Measurements from ENCODE around the gene AKR7A3.
"Not testable (repeated sequence)": the region's sequence is repeated elsewhere in the genome, so short reads cannot be mapped to it uniquely, and the experiment has no call there.

AKR7A3 gene

DNA sequence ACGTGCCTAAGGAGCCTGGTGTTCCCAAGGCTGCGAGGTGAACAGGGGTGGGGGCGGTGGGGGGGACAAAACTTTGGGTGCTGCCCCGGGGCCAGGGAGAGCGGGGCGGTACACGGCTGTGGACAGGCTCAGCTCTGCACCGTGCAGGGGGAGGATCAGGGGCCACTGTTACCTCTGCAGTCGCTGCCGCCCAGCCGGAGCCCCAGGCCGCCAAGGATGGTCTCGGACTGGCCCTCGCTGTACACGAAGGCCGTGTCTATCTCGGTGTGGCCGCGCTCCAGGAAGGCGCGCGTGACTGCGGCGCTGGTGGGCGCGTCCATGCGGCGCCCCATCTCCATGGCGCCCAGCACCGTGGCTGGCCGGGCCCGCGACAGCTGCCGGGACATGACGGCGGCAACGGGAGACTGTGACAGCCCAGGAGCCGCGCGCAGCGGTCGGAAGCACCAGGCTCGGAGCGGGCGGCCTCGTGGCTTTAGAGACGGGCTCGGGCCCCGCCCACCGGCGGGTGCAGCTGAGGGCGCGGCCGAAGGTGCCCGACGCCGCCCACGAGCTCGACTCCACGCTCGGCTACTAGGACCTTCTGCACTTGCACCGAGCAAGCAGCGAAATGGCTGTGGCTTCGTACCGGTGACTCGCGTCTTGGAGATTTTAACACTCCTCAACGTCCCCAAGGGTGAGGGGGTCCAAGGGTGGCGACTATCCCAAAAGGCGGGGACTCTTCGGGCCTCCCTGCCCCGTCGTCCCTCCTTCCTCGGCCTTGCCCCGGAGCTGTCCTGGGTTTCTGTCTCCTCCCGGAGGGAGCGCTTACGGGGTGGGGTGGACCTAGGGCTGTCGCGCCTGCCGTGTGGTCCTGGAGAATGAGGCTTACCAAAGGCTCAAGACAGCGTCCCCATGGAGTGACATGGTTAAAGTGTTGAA lies at the start of gene AKR7A3:
TSS of gene AKR7A3 (minus strand) at position 447 of the 918 bp plus-strand sequence. CDS start at position 386, 61 bp downstream.
- DNase-seq (ENCODE audit: low read depth) = not testable (repeated sequence)

DNA sequence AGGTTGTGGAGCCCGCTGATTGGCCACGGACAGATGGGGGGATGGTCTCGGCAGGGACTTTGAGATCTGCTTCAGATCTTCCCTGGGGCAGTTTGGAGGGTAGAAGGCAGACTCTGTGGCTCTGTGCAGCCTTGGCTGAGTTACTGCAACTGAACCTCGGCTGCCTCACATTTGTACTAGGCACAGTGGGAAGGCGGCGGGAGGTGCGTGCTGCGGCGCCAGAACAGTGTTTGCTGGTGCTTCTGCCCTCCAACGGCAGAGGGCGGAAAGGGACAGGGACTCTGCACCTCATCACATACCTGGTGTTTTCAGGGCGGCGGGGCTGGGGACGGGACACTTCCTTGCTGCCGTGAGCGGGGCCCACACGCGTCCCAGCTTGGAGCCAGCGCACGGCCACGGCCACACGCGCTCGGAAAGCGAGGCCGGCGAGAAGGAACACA lies 49.8 kb upstream of the AKR7A3 start:
- DNase-seq (ENCODE audit: low read depth) = no peak

GRCh38 chr1:19337289-19337688 lies 48.7 kb upstream of the AKR7A3 start:
- no peak for DNase-seq (ENCODE audit: low read depth)

- DNase-seq (ENCODE audit: low read depth) = no peak
Measured at GRCh38 chr1:19336543-19336942, 48.0 kb upstream of the AKR7A3 start.

- no peak for DNase-seq (ENCODE audit: low read depth)
Measured at GRCh38 chr1:19333587-19334354, 45.2 kb upstream of the AKR7A3 start.

DNA sequence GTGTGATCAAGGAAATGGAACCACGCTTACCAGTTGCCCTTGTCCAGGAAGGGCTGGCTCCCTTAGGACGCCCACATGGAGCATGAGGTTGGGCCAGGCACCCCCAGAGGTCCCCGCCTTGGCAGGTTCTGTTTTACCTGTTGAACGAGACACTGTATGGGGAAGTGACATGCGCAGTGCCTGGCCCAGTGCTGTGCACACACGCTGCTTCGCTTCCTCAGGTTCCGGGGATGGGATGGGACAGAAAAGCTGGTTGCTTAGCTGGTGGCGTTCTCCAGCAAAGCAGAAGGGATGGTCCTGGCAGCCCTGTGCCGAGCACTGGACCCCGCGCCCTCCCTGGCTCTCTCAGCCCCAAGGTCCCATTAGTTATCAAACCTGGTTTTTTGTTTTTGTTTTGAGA lies 44.3 kb upstream of the AKR7A3 start:
- DNase-seq (ENCODE audit: low read depth) = no peak

DNA sequence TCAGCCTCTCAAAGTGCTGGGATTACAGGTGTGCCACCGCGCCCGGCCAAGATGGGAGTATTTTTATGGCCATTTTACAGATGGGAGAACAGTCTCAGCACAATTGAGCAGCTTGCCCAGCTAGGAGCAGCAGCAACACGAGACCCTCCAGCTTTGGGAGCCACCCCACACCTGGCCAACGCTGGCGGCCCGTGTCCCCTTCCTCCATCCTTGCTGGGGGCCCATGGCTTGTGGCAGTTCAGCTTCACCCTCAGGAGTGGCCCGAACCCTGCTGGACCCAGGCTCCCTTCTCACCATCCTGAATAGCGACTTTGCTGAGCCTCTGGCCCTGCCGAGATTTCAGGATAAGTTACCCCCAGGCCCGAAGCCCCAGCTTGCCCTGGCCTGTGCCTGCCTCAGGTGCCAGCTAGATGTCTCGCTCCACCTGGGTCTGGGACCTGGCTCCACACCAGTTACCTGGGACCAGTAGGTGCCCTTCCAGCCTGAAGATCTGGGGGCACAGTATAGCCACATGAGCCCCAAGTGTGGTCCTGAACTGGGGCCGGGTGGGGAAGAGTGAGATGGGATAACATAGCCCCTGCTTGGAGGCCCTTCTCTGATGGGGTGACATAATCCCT lies 42.8 kb upstream of the AKR7A3 start:
- DNase-seq (ENCODE audit: low read depth) = no peak

DNA sequence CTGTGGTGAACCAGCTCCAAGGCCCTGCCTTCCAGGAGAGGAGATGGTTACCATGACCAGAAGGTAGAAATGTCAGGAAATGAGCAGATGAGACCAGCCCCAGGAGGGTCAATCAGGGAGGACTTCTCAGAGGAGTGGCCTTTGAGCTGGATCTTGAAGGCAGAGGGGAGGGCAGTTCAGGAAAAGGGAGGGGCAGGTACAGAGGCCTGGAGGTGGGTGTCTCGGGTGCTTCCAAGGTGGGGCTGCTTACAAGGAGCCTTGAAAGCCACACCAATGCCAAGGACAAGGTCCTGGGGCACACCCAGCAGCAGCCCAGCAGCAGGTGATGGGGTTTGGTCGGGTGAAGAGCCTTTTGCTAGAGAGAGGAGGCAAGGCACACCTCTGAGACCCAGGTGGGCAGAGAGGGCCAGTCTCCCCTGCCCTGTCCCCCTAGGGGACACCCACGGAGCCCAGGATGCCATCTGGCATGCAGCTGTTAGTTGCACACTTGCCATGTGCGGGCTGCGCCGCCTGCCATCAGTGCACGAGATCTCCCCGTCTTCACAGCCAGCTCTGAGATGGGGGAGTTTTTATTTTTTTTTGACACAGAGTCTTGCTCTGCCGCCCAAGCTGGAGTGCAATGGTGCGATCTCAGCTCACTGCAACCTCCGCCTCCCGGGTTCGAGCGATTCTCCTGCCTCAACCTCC lies 42.0 kb upstream of the AKR7A3 start:
- no peak for DNase-seq (ENCODE audit: low read depth)

- no peak for DNase-seq (ENCODE audit: low read depth)
Measured at GRCh38 chr1:19329611-19330010, 41.0 kb upstream of the AKR7A3 start.

DNA sequence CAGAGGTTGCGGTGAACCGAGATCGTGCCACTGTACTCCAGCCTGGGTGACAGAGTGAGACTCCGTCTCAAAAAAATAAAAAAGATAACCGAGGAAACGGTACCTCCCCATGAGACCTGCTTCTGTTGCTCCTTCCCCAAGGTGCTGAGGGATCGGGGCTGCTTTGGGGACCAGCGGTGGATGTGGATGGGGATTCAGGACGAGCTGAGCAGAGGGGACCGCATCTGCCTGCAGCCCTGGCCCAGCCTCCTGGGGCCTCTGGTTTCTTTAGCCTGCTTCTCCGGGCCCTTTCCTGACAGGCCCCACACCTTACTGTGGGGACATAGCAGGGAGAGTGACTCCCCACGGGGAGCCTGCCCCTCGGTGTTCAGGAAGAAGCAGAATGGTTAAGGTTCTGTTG lies 40.6 kb upstream of the AKR7A3 start:
- no peak for DNase-seq (ENCODE audit: low read depth)

GRCh38 chr1:19328486-19328885 lies 39.9 kb upstream of the AKR7A3 start:
- no peak for DNase-seq (ENCODE audit: low read depth)

GRCh38 chr1:19327736-19328135 lies 39.2 kb upstream of the AKR7A3 start:
- DNase-seq (ENCODE audit: low read depth) = no peak

DNA sequence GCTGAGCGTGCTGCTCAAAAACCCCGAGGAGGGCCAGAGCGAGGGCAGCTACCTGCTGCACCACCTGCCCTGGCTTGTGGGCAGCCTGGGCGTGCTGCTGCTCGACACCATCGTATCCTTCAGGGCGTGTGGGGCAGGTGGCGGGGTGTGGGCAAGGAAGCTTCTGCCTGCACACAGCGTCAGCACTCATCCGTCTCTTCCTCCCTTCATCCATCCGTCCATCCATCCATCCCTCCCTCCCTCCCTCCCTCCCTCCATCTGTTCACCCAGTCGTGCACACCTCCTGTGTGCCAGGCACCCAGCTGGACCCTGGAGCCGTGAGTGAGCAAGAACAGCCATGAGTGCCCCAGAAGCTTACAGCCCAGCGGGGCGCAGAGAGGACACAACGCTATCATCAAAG lies 38.7 kb upstream of the AKR7A3 start:
- no peak for DNase-seq (ENCODE audit: low read depth)

GRCh38 chr1:19326748-19327065 lies 38.1 kb upstream of the AKR7A3 start:
- DNase-seq (ENCODE audit: low read depth) = no peak

DNA sequence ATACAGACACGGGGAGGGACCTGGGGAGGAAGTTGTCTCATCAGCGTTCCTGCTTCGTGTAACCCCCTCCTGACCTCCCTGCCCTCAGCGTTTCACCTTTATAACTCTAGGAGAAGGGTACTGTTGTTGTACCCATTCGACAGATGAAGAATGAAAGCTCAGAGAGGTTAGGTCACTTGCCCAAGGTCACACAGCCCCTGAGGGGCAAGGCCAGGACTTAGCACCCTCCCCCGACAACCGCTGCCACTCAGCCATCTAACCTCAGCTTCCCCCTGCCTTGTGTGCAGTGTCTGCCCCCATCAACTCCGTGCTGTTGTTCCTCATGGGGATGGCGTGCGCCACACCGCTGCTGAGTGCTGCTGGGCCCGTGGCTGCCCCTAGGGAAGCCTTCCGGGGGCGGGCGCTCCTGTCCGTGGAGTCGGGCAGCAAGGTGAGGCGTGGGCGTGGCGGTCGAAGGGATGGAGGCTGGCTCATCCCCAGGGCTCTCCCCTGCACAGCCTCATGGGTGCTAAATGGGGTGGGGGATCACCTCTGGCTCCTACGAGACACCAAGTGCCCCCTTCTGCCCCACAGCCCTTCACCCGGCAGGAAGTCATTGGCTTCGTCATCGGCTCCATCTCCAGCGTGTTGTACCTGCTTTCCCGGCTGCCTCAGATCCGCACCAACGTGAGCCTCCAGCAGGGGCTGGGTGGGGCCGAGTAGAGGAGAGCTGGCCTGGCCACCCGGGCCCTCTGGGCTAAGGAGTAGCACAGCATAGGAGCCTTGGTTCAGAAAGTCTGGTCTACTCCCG lies 37.6 kb upstream of the AKR7A3 start:
- DNase-seq (ENCODE audit: low read depth) = no peak

- DNase-seq (ENCODE audit: low read depth) = no peak
Measured at GRCh38 chr1:19325368-19325957, 36.9 kb upstream of the AKR7A3 start.

DNA sequence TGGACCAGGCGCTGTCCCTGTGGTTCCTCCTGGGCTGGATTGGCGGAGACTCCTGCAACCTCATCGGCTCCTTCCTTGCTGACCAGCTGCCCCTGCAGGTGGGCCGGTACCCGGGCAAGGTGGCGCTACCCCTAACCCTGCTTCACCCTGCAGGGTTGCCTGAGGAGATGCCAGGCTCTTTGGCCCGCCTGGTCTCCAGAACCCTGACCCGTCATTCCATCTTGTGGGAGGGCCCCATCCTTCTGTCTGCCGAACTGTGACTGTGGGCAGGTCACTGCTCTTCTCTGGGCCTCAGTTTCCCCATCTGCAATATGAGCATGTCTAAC lies 36.1 kb upstream of the AKR7A3 start:
- DNase-seq (ENCODE audit: low read depth) = no peak

GRCh38 chr1:19323987-19324664 lies 35.6 kb upstream of the AKR7A3 start:
- no peak for DNase-seq (ENCODE audit: low read depth)

DNA sequence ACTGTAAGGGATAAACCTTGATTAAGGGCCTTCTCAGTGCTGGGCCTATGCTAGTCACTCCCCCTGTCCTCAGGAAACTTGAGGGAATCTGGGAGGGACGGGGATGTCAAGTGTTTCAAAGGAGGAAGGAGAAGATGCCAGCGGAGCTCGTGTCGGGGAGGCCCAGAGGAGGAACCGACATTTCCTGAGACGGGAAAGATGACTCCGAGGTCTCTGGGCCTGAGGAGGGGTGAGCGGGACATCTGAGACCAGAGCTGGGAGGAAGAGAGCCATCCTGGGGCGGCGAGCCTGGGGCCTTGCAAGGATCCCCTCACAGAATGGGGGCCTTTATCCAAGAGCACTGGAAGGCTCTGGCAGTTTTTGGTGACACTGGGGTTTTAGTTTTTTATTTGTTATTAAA lies 33.9 kb upstream of the AKR7A3 start:
- DNase-seq (ENCODE audit: low read depth) = no peak

DNA sequence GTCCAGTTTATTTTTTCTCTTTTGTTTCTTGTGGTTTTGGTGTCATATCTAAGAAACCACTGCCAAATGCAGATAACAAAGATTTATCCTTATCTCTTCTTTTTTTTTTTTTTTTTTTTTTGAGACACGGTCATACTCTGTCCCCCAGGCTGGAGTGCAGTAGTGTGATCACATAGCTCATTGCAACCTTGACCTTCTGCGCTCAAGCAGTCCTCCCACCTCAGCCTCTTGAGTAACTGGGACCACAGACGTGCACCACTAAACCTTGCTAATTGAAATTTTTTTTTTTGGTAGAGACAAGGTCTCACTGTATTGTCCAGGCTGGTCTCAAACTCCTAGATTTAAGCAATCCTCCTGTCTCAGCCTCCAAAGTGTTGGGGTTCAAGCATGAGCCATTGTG lies 32.5 kb upstream of the AKR7A3 start:
- DNase-seq (ENCODE audit: low read depth) = no peak

GRCh38 chr1:19319196-19319595 lies 30.6 kb upstream of the AKR7A3 start:
- no peak for DNase-seq (ENCODE audit: low read depth)
